Endothelial cell of umbilical vein (primary cell): ENCODE data around the gene RASGRF2. TPM values are rescaled to one million over a fixed set of nuclear protein-coding genes. Genes with fewer than 3 reads are reported as not detected.

Experiments
- BruUV-seq: library from RNA; stranded (reverse); fragments of 400-500 nt; replicated peaks from 2 replicates; lab custom pipeline; 2021; lab: Mats Ljungman, UMichigan
- CTCF ChIA-PET: fragments of 300-600, 350-600 bp; sonication (Branson Sonifier 250); formaldehyde crosslinking; loops from one replicate; lab custom pipeline; 2021; ENCODE audit warnings: antibody characterized with exemption, inconsistent platforms; lab: Charles Lee
- POLR2A ChIA-PET: fragments of 300-600, 350-600 bp; sonication (Branson Sonifier 250); formaldehyde crosslinking; loops from one replicate; lab custom pipeline; 2021; ENCODE audit warnings: antibody characterized with exemption, inconsistent platforms; lab: Charles Lee
- DNase-seq: peaks from one replicate; pipeline ENCODE4 v3.0.0-alpha.2; 2011; ENCODE audit warnings: low read depth, low spot score
- FAIRE-seq: peaks from 2 replicates; lab custom pipeline; 2011; peaks lifted over from hg19 to GRCh38; lab: Jason Lieb, UNC
- H2AFZ ChIP-seq: 2 replicates; pipeline ENCODE4 v1.6.0; 2012; ENCODE audit warnings: low read depth, low read length, control low read depth, inconsistent platforms
- H3K27ac ChIP-seq: 2 replicates; pipeline ENCODE4 v1.5.1; 2011; ENCODE audit warnings: low read depth, mild to moderate bottlenecking, control low read depth, low read length, moderate library complexity; ENCODE audit not compliant: insufficient read depth
- H3K27me3 ChIP-seq, 2 experiments: 2 replicates each; pipeline versions ENCODE4 v1.6.0 to v1.6.1; 2011; ENCODE audit warnings: low read length in 2 of 2, mixed read lengths in 1 of 2; ENCODE audit not compliant: control insufficient read depth in 2 of 2, insufficient read depth in 2 of 2
- H3K36me3 ChIP-seq, 2 experiments: 2 replicates in 1 of 2; 3 replicates in 1 of 2; pipeline ENCODE4 v1.5.1; 2011; ENCODE audit warnings: low read length in 2 of 2, mild to moderate bottlenecking in 1 of 2, moderate library complexity in 1 of 2; ENCODE audit not compliant: control insufficient read depth in 2 of 2, insufficient read depth in 2 of 2; ENCODE audit errors: extremely low read depth in 1 of 2
- H3K4me1 ChIP-seq: 3 replicates; pipeline ENCODE4 v1.5.1; 2011; ENCODE audit warnings: mild to moderate bottlenecking, low read length; ENCODE audit not compliant: control insufficient read depth, insufficient read depth; ENCODE audit errors: extremely low read depth
- H3K4me2 ChIP-seq: 2 replicates; pipeline ENCODE4 v1.6.1; 2011; ENCODE audit warnings: low read length, control low read depth, mixed read lengths; ENCODE audit not compliant: insufficient read depth
- H3K4me3 ChIP-seq, 3 experiments: fragments of 200-600 bp in 1 of 3; sonication (generic), shearing (Covaris generic) in 1 of 3; replicated peaks in 1 of 3; 2 replicates each; pipeline ENCODE4 v1.5.1; 2011 to 2016; ENCODE audit warnings: control low read depth in 3 of 3, low read length in 3 of 3, mild to moderate bottlenecking in 2 of 3, inconsistent platforms in 1 of 3, low read depth in 1 of 3, moderate library complexity in 1 of 3; ENCODE audit not compliant: insufficient read depth in 1 of 3
- H3K79me2 ChIP-seq: 2 replicates; pipeline ENCODE4 v1.6.0; 2012; ENCODE audit warnings: low read length, inconsistent platforms; ENCODE audit not compliant: control insufficient read depth, insufficient read depth
- H3K9ac ChIP-seq: replicated peaks from 2 replicates; pipeline ENCODE3; 2011; ENCODE audit warnings: low read length, control low read depth; ENCODE audit not compliant: insufficient read depth; ENCODE audit errors: extremely low read depth
- H3K9me1 ChIP-seq: replicated peaks from 3 replicates; pipeline ENCODE4 v1.6.0; 2011; ENCODE audit warnings: mild to moderate bottlenecking, low read length; ENCODE audit not compliant: control insufficient read depth, insufficient read depth; ENCODE audit errors: extremely low read depth
- H3K9me3 ChIP-seq: replicated peaks from 2 replicates; pipeline ENCODE4 v1.5.1; 2012; ENCODE audit warnings: low read length, inconsistent platforms; ENCODE audit not compliant: control insufficient read depth, insufficient read depth
- H4K20me1 ChIP-seq: replicated peaks from 2 replicates; pipeline ENCODE3; 2011; ENCODE audit warnings: mild to moderate bottlenecking, low read length; ENCODE audit not compliant: control insufficient read depth, insufficient read depth; ENCODE audit errors: extremely low read depth
- EZH2 ChIP-seq: IDR thresholded peaks from 2 replicates; pipeline ENCODE4 v1.6.1; 2012; ENCODE audit warnings: borderline replicate concordance, low read depth, mild to moderate bottlenecking, moderate library complexity, low read length, inconsistent platforms; ENCODE audit not compliant: severe bottlenecking
- FOS ChIP-seq: IDR thresholded peaks from 2 replicates; pipeline ENCODE4 v1.6.1; 2011; ENCODE audit warnings: mild to moderate bottlenecking, low read length, moderate library complexity, borderline replicate concordance; ENCODE audit not compliant: insufficient read depth
- GATA2 ChIP-seq: IDR thresholded peaks from 2 replicates; pipeline ENCODE4 v1.7.0; 2011; ENCODE audit warnings: low read depth, mild to moderate bottlenecking, moderate library complexity, mixed read lengths, low read length; ENCODE audit not compliant: insufficient read length, insufficient read depth
- JUN ChIP-seq: IDR thresholded peaks from 2 replicates; pipeline ENCODE4 v1.6.1; 2011; ENCODE audit warnings: borderline replicate concordance, low read depth; ENCODE audit not compliant: insufficient read length, insufficient read depth
- MYC ChIP-seq: IDR thresholded peaks from one replicate; pipeline ENCODE4 v1.6.1; 2011; ENCODE audit warnings: mild to moderate bottlenecking, low read depth, low read length
- POLR2A ChIP-seq: IDR thresholded peaks from 2 replicates; pipeline ENCODE4 v1.6.1; 2012; ENCODE audit warnings: low read depth, mild to moderate bottlenecking, control low read depth, low read length
- POLR2AphosphoS5 ChIP-seq: IDR thresholded peaks from 2 replicates; pipeline ENCODE4 v1.6.1; 2012; ENCODE audit warnings: low read depth, mild to moderate bottlenecking, control low read depth, low read length, moderate library complexity; ENCODE audit not compliant: insufficient read depth
- dilution Hi-C: fragments of 300-500 bp; cut with MboI; formaldehyde crosslinking; loops from one replicate; pipeline ENCODE4 v1.15.0; 2019; ENCODE audit warnings: low sequenced_read_pairs; ENCODE audit not compliant: extremely low pct_ligation_motif_present
- intact Hi-C: fragments of 100-400 bp; cut with micrococcal nuclease; formaldehyde crosslinking; loops from one replicate; pipeline ENCODE4 v1.10.0; 2022
- polyA plus RNA-seq, 4 experiments: library from polyadenylated mRNA; depleted of rRNA in 3 of 4; stranded (reverse) in 3 of 4; unstranded in 1 of 4; fragments of >200 nt; gene quantifications; 2 replicates each; pipeline versions ENCODE4 v1.2.1 to v1.2.3, GENCODE V29; 2011 to 2012; ENCODE audit warnings: missing spikeins in 1 of 4
- total RNA-seq: library from RNA; stranded (reverse); gene quantifications from 2 replicates; pipeline ENCODE4 v1.2.3, GENCODE V29; 2021
- TF ChIP-seq, protein P1 (sequence below), 2 donors: IDR thresholded peaks; 1 replicate in 1 of 2; 2 replicates in 1 of 2; pipeline ENCODE4 v1.5.1; 2011; ENCODE audit warnings: low read length in 2 of 2, mild to moderate bottlenecking in 2 of 2, moderate library complexity in 2 of 2, control low read depth in 1 of 2, inconsistent platforms in 1 of 2, low read depth in 1 of 2; ENCODE audit not compliant: insufficient read depth in 1 of 2; ENCODE audit errors: extremely low read depth in 1 of 2
- TF ChIP-seq, protein P2 (sequence below): IDR thresholded peaks from 2 replicates; pipeline ENCODE4 v1.6.1; 2011; ENCODE audit not compliant: insufficient read depth, insufficient read length

The RASGRF2 gene
- total and polyA plus RNA-seq, 2 donors (not counting 3 experiments of a cell fraction or from before 2014, with no cell fraction given), result 0.41 to 4.0 TPM

DNA sequence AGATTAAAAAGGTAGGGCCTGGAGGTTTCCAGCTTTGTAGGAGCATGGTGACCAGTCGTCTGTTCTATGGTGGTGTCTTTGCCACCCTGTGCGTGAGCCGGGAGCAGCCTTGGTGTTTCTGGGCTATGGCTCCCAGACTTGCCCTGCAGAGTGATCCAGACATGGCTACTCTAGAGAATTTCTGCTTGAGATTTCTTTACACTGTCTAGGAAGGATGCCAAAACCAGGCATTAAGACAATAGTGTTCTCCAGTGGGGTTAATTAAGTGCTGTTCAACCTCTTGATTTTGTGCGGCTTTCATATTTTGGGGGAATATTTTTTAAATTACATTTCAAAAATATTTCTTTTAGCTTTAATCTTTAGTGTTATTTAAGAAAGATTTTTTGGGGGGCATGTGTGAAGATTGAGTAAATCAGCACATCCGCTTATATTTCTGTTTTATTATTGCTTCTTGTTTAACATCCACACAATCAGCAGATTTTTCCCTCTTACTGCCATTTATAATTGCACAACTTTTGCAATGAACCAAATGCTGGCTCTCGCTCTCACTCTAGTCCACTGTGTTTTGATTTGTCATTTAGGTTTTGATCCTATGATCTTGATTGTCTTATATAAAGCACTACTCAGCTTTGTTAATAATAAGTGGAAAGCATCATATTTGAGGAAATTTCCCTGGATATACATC is 110.5 kb downstream of the RASGRF2 start:
- Histone ChIP-seq H3K9ac (no peak overlapping the region), H2AFZ (no peak overlapping the region), H3K27ac (no peak overlapping the region), H3K9me1 (no peaks in the 10 kb centered on the region), H3K36me3 (no peaks in the 10 kb centered on the region), H3K27me3 (no peaks in the 10 kb centered on the region), H3K4me1 (peaks cover 8% of the 10 kb centered on the region), H3K79me2 (no peaks in the 10 kb centered on the region), H3K4me3 (no peak overlapping the region), H3K9me3 (no peaks in the 10 kb centered on the region), H3K4me2 (no peak overlapping the region), H4K20me1 (no peaks in the 10 kb centered on the region)
- FAIRE-seq (no peak), DNase-seq (no peak)
- intact Hi-C loops, result no loop called here
- TF ChIP-seq, protein P1, sequence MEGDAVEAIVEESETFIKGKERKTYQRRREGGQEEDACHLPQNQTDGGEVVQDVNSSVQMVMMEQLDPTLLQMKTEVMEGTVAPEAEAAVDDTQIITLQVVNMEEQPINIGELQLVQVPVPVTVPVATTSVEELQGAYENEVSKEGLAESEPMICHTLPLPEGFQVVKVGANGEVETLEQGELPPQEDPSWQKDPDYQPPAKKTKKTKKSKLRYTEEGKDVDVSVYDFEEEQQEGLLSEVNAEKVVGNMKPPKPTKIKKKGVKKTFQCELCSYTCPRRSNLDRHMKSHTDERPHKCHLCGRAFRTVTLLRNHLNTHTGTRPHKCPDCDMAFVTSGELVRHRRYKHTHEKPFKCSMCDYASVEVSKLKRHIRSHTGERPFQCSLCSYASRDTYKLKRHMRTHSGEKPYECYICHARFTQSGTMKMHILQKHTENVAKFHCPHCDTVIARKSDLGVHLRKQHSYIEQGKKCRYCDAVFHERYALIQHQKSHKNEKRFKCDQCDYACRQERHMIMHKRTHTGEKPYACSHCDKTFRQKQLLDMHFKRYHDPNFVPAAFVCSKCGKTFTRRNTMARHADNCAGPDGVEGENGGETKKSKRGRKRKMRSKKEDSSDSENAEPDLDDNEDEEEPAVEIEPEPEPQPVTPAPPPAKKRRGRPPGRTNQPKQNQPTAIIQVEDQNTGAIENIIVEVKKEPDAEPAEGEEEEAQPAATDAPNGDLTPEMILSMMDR (IDR thresholded peaks at IDR 0.05; ENCODE audit: extremely low read depth in 1 of 2, insufficient read depth in 1 of 2, low read depth in 1 of 2, low read length in 2 of 2), result no peak
- TF ChIP-seq EZH2, result no peak
- TF ChIP-seq, protein P2, sequence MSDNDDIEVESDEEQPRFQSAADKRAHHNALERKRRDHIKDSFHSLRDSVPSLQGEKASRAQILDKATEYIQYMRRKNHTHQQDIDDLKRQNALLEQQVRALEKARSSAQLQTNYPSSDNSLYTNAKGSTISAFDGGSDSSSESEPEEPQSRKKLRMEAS, result no peak
- TF ChIP-seq POLR2AphosphoS5, result no peak
- TF ChIP-seq GATA2, result no peak
- TF ChIP-seq MYC, result no peak
- no peak for TF ChIP-seq POLR2A
- no peak for TF ChIP-seq JUN
- no peak for TF ChIP-seq FOS
- CTCF ChIA-PET, result no interaction called here
- no TSS peak for BruUV-seq
- POLR2A ChIA-PET, result no interaction called here
- dilution Hi-C loops, result no loop called here
